Effector memory CD4-positive, alpha-beta T cell (primary cell): ENCODE measurements around the gene CAMK2A.

Source experiments
- DNase-seq, 3 donors: peaks; one replicate each; pipeline ENCODE4 v3.0.0-alpha.2; 2020
- H3K27ac ChIP-seq: 2 replicates; pipeline ENCODE4 v1.7.0; 2013; ENCODE audit warnings: mild to moderate bottlenecking, low read length, moderate library complexity; ENCODE audit not compliant: insufficient read depth, poor library complexity, severe bottlenecking
- H3K27me3 ChIP-seq: replicated peaks from 2 replicates; pipeline ENCODE4 v1.7.0; 2013; ENCODE audit warnings: mild to moderate bottlenecking, low read length; ENCODE audit not compliant: insufficient read depth, control insufficient read depth, poor library complexity, severe bottlenecking
- H3K36me3 ChIP-seq: 2 replicates; pipeline ENCODE4 v1.7.0; 2013; ENCODE audit warnings: mild to moderate bottlenecking, low read length, moderate library complexity; ENCODE audit not compliant: control insufficient read depth, insufficient read depth
- H3K4me1 ChIP-seq: 2 replicates; pipeline ENCODE4 v1.7.0; 2013; ENCODE audit warnings: low read length, mild to moderate bottlenecking; ENCODE audit not compliant: control insufficient read depth, insufficient read depth, poor library complexity, severe bottlenecking
- H3K4me3 ChIP-seq: 2 replicates; pipeline ENCODE4 v1.7.0; 2013; ENCODE audit warnings: low read length, low read depth, mild to moderate bottlenecking; ENCODE audit not compliant: insufficient read depth, poor library complexity, severe bottlenecking
- H3K9me3 ChIP-seq: 2 replicates; pipeline ENCODE4 v1.7.0; 2013; ENCODE audit warnings: mild to moderate bottlenecking, low read length, moderate library complexity; ENCODE audit not compliant: control insufficient read depth

Gene CAMK2A

GRCh38 chr5:150301170-150301505 lies 11.6 kb upstream of the CAMK2A start:
- no peak for DNase-seq
- peaks cover 14% of the 10 kb centered on the region for H3K27me3 ChIP-seq
- no peak overlapping the region for H3K27ac ChIP-seq
- no peaks in the 10 kb centered on the region for H3K9me3 ChIP-seq
- H3K4me1 ChIP-seq, result no peaks in the 10 kb centered on the region
- H3K36me3 ChIP-seq, result no peaks in the 10 kb centered on the region
- H3K4me3 ChIP-seq, result no peak overlapping the region

DNA sequence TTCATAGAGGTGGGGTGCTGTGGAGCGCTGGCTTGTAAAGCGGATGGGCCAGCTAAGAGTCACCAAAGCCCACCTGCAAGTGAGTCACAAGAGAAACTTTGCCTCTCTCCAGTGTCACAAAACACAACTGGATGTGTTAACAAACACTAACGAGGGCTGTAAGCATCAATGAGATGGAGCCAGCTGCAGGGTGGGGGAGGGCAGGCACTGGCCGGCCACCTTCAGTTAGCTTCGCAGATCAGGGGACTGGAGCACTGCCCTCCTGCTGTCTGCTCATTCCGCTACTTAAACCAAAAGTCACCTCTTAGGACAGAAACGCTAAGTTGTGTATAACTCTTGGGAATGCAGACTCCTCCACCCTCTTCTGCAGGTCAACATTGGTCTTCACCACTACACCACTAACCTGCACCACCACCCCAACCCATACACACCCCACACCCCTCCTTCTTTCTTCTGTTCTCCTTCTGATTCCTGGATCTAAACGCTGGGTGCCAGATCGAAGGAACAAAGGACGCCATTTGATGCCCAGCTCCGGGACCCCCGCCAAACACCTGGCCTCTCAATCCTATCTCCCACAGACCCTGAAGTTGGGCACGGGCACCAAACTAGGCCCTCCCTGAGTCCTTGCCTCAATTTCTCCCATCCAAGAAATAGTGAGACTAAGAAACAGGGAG lies 11.1 kb upstream of the CAMK2A start:
- Histone ChIP-seq H3K27ac (no peak overlapping the region), H3K27me3 (peaks cover 14% of the 10 kb centered on the region), H3K36me3 (no peaks in the 10 kb centered on the region), H3K4me3 (no peak overlapping the region), H3K9me3 (no peaks in the 10 kb centered on the region), H3K4me1 (no peaks in the 10 kb centered on the region)
- no peak for DNase-seq

DNA sequence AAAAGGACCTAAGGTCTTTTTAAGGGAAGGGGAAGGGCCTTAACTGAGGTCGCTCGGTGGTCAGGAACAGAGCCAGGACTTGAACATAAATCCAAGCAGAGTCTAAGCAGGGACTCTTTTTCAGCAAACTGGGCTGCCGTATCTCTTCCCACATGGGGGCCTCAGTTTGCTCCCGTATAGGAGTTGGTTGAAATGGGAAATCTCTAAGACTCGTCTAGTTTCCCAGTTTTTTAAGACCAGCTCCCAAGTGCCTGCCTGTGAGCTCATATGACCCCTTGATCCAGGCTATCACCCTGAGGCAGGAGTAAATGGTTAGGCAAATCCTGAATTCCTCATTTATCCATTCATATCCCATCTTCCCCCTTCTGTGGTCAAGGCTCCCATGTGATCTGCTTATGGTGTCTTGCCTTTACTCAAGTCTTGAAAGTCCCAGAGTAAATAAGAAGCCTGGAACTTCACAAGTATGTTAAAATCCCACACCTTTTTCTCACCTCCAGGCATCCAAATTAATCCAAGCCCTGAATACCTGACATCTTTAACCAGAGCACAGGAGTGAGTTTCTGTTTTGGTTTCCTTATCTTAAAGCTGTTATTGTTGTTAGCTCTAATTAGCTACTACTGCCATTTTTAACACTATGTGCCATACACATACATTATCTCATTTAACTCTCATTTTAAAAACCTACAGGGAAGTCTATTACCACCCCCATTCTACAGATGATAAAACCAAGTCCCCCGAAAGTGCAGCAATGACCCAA lies 10.2 kb upstream of the CAMK2A start:
- H3K27me3 ChIP-seq, result peaks cover 14% of the 10 kb centered on the region
- no peaks in the 10 kb centered on the region for H3K9me3 ChIP-seq
- DNase-seq, result no peak
- H3K4me3 ChIP-seq, result no peak overlapping the region
- no peak overlapping the region for H3K27ac ChIP-seq
- H3K36me3 ChIP-seq, result no peaks in the 10 kb centered on the region
- no peaks in the 10 kb centered on the region for H3K4me1 ChIP-seq

- Histone ChIP-seq H3K9me3 (no peaks in the 10 kb centered on the region), H3K27ac (no peak overlapping the region), H3K4me3 (no peak overlapping the region), H3K4me1 (no peaks in the 10 kb centered on the region), H3K36me3 (no peaks in the 10 kb centered on the region), H3K27me3 (peaks cover 14% of the 10 kb centered on the region)
- DNase-seq, result no peak
Observed at GRCh38 chr5:150298701-150299451, 9.3 kb upstream of the CAMK2A start.

DNA sequence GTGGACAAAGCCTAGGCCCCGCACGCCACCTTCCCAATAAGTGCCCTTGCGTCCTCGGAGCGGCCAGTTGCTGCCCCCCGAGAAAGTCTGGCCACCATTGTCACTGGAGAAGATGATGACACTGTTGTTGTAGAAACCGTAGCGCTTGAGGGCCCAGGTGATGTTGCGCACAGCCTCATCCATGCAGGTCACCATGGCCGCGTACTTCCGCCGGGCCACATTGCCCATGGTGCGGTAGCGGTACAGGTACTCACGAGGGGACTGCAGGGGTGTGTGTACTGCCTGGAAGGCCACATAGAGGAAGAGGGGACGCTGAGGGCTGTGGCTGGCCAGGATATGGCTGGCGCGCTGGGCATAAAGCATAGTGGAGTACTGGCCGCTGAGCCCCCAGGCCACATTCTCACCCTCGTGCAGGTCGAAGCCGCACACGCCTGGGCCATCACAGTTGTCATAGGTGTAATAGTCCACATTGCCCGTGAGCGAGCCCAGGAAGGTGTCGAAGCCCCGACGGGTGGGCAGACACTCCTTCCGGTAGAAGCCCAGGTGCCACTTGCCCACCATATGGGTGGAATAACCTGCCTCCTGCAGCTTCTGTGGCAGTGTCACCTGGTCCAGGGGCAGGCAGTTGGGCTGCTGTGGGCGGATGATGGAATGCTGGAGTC lies 8.5 kb upstream of the CAMK2A start:
- Histone ChIP-seq H3K36me3 (no peaks in the 10 kb centered on the region), H3K4me3 (no peak overlapping the region), H3K4me1 (no peaks in the 10 kb centered on the region), H3K9me3 (no peaks in the 10 kb centered on the region), H3K27me3 (peaks cover 14% of the 10 kb centered on the region), H3K27ac (no peak overlapping the region)
- no peak for DNase-seq

DNA sequence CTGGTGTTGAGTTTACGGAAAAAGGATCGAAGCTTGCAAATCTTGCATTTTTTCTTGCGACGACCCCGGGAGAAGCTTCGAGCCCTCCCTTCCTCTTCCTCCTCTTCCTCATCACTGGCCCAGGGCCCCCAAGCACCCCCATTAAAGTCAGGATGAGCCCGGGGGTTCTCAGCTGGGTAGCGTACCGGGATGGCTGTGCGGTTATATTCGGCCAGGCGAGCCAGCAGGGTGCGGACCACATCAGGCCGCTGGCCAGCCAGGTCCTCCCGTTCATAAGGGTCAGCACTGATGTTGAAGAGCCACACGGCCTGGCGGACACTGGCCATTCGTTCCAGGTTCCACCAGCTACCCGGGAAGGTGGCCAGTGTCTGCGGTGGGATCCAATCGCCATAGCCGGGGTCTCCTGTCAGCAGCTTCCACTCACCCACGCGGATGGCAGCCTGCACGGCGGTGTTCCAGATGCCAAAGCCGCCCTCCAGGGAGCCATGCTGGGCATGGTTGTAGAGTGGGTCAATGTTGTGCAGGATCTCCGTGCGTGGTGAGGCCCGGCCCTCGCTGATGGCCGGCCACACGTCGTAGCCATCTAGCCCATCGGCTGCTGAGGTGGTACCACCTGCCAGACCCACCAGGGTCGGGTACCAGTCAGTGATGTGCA lies 7.8 kb upstream of the CAMK2A start:
- H3K27ac ChIP-seq, result no peak overlapping the region
- H3K4me3 ChIP-seq, result no peak overlapping the region
- H3K4me1 ChIP-seq, result no peaks in the 10 kb centered on the region
- peaks cover 10% of the 10 kb centered on the region for H3K27me3 ChIP-seq
- no peaks in the 10 kb centered on the region for H3K9me3 ChIP-seq
- no peak for DNase-seq
- no peaks in the 10 kb centered on the region for H3K36me3 ChIP-seq

DNA sequence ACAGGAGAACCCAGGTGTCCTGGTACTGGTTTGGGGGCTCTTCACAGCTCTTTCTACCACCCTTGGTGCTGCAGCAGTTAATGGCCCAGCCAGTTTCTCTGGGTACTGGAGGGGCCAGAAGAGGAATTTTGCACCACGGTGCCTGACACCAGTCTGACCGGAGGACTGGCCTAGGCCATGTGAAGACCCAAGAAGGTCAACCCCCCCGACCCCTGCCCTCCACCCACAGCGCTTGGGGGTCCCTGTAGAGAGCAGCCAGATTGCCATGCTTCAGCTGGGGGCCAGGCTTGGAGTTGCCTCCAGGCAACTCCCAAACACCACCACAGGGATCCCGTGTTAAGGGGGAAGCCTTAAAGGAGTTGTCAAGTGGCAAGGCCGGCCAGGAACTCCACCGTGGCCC lies 6.9 kb upstream of the CAMK2A start:
- H3K4me3 ChIP-seq, result no peak overlapping the region
- peaks cover 5% of the 10 kb centered on the region for H3K27me3 ChIP-seq
- no peaks in the 10 kb centered on the region for H3K36me3 ChIP-seq
- no peaks in the 10 kb centered on the region for H3K9me3 ChIP-seq
- DNase-seq, result no peak
- H3K4me1 ChIP-seq, result no peaks in the 10 kb centered on the region
- no peak overlapping the region for H3K27ac ChIP-seq

- Histone ChIP-seq H3K4me1 (no peaks in the 10 kb centered on the region), H3K4me3 (no peak overlapping the region), H3K27me3 (peaks cover 5% of the 10 kb centered on the region), H3K36me3 (no peaks in the 10 kb centered on the region), H3K9me3 (no peaks in the 10 kb centered on the region), H3K27ac (no peak overlapping the region)
- no peak for DNase-seq
Observed at GRCh38 chr5:150295741-150296486, 6.3 kb upstream of the CAMK2A start.

GRCh38 chr5:150295172-150295634 lies 5.6 kb upstream of the CAMK2A start:
- DNase-seq, result no peak
- Histone ChIP-seq H3K4me3 (no peak overlapping the region), H3K27me3 (no peaks in the 10 kb centered on the region), H3K27ac (no peak overlapping the region), H3K36me3 (no peaks in the 10 kb centered on the region), H3K9me3 (no peaks in the 10 kb centered on the region), H3K4me1 (no peaks in the 10 kb centered on the region)
